GM12801 (cell line): ENCODE results near the gene MDP1.

Experiments used
- TF ChIP-seq, protein P1 (sequence below): IDR thresholded peaks from one replicate; pipeline ENCODE4 v1.5.1; 2011; ENCODE audit warnings: control low read depth; ENCODE audit not compliant: insufficient read length; ENCODE audit errors: extremely low read depth

The MDP1 gene

DNA sequence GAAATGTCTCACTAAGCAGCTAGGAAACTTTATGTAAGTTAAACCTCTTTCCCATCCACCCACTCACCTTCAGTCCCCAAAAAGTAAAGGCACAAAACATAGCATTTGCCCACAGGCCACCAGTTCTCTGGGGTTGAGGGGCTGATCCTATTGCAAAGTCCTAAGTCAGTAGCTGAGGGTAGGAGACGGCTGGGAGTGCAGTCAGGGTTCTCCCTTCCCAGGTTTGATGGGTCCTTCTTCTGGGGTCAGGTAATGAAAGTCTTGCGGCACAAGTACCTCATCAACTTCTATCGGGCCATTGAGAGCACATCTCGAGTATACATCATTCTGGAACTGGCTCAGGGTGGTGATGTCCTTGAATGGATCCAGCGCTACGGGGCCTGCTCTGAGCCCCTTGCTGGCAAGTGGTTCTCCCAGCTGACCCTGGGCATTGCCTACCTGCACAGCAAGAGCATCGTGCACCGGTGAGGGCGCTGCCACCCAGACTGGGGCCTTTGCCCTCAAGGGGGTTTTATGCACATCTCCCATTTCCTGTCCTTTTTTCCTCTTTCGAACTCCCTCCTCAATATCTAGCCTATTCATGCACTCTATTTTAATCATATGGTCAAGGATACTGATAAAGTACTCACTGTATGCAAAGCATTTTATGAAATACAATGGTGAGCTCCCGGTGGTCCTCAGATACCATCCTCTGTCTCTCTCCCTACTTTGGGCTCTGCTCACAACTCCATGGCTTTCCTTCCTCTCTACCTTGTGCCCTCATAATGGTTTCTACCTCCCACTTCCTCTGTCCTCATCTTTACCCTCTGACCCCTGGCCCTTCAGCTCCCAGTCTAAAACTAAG is 9.4 kb downstream of the MDP1 start:
- TF ChIP-seq, protein P1, sequence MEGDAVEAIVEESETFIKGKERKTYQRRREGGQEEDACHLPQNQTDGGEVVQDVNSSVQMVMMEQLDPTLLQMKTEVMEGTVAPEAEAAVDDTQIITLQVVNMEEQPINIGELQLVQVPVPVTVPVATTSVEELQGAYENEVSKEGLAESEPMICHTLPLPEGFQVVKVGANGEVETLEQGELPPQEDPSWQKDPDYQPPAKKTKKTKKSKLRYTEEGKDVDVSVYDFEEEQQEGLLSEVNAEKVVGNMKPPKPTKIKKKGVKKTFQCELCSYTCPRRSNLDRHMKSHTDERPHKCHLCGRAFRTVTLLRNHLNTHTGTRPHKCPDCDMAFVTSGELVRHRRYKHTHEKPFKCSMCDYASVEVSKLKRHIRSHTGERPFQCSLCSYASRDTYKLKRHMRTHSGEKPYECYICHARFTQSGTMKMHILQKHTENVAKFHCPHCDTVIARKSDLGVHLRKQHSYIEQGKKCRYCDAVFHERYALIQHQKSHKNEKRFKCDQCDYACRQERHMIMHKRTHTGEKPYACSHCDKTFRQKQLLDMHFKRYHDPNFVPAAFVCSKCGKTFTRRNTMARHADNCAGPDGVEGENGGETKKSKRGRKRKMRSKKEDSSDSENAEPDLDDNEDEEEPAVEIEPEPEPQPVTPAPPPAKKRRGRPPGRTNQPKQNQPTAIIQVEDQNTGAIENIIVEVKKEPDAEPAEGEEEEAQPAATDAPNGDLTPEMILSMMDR = no peak

DNA sequence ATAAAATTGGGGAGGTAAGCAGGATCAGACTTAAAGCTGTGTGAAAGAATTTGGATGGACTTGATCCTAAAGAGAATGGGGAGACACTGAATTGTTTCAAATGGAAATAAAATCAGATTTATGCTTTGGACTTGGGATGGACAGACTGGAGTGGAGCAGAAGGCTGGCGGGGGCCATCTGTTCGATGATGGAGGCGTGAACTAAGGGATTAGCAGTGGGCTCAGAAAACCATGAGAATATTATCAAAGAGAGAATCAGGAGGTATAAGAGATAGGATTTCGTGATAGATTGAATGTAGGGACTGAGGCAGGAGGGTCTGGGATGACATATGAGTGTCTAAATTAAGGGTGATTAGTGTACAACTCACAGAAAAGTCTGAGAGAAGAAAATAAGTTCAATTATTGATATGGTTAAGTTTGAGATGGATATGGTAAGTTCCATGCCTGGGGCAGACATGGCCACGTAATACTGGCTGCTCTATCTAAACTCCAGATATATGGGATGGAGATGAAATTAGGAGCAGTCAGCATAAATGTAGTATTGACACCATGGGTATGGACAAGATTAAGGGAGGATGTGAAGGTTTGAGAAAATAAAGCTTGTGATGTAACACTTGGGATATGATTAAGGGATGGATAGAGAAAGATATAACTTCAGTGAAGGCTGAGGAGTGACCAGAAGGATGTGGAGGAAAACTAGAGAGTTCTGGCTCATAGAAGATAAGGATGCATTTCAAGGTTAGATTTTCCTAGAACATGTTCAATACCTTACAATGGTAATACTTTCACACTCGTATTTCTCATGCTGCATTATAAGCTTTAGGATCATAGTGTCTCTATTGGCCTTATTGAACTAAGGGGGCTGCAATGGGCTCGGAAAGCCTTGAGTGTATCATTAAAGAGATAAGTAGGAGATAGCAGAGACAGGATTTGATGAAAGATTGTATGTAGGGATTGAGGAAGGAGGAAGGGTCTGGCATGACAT is 11.4 kb downstream of the MDP1 start:
- TF ChIP-seq, protein P1 = no peak

DNA sequence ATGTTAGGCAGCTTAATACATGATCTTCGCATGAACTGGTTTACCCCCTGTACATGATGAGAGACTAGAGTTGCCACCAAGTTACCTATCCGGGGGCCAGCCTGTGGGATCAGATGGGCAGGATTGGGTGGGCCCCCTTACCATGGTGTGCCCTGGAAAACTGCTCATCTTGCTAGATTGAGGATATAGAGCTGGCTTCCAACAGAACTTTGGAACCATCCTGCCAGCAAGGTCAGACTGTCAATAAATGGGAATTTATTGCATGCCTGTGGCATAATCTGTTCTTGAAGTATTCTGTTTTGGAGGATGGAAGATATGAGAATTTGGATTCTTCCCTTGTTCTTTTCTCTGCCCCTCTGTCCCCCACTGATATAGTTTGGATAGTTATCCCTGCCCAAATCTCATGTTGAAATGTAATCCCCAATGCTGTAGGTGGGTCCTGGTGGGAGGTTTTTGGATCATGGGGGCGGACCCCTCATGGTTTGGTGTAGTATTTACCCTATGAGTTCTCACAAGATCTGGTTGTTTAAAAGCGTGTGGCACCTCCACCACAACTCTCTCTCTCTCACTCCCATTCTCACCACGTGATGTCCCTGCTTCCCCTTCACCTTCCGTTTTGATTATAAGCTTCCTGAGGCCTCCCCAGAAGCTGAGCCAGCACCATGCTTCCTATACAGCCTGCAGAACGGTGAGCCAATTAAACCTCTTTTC is 16.9 kb downstream of the MDP1 start:
- TF ChIP-seq, protein P1 = no peak

DNA sequence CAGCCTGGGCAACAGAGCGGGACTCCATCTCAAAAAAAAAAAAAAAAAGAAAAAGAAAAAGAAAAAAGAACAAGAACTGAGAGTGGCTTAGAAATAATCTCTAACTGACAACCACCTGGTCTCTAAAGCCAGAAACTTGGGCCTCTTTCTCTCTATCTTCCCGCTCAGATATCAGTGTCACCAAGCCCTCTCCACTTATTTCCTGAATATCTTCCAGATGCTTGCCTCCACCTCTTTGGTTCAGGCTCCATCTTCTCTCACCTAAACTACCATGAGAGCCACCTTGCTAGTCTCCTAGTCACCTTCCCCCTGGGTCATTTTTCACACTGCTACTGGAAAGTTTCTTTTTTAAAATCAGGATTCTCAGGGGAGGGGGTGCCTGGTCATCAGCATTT is 18.8 kb downstream of the MDP1 start:
- TF ChIP-seq, protein P1 = no peak

DNA sequence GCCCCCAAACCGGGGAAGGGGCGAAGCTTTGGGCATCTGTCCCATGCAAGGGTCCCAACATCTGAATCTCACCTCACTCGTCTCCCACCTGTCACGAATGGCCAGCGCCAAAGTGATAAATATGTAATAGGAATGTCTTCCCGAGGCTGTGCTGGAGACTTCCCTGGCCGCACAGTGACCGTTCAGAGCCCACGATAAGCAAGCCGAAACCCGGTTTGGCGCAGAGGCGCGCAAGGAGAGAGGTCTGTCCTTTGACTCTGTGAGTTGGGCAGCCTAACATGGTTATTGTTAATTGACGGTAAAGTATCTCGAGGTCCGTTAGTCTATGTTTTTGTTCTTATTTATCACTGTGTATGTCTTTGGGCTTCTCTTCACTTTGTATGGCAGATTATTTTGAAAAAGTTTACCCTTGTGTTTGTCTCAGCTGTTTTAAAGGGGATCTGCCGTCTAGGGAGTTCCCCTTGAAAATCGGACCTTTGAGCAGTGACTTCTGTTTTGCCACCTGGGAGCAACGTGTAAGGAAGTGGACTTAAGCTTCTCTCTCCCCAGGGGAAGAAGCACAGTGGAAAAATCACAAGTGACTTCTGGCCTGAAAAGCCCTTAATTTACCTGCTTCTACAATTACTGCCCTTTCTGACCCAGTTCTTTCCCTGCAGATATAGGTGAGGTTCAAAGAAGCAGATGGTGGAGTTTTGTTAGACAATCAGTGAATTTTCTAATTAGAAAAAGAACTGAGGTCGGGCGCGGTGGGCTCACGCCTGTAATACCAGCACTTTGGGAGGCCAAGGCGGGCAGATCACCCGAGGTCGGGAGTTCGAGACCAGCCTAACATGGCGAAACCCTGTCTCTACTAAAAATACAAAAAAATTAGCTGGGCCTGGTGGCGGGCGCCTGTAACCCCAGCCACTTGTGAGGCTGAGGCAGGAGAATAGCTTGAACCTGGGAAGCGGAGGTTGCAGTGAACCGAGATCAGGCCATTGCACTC is 19.5 kb downstream of the MDP1 start:
- TF ChIP-seq, protein P1 = no peak

DNA sequence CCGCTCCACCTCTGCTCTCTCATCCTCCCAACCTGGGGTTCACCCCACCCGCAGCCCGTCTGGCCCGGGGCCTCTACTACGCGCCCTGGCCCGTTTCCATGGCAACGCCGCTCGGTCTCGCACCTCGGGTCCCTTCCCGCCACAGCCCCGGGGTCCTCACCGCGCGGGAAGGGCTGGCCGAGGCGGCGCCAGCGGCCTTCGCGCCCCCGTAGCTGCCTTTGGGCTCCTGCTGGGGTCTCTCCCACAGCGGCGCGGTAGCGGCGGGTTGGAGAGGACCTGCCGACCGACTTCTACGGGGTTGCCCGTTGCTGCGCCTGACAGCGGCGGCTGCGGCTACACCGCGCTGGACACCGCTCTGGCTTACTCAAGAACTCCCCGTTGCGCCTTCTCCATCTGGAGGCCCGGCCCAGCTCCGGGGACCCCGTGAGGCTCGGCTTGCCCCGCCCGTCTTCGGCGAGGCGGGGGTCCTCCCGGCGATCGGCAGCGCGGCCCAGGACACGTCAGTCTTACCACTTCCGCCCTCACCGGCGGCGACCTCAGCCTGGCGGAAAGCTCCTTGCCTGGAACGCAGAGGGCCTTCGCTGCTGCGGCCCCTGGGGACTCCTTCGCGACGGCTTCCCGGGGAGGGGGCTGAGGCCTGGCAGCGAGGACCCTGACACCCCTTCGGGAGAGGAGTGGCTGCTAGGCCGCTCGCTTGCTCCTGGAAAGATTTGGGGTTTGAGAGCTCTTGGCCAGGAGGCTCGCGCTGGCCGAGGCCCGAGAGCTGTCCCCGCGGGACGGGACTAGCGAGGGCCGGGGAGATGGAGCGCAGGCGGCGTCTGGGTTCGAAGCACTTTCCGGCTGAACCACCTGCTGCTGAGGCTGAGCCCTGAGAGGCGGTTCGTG is 20.4 kb downstream of the MDP1 start, which contains the start of gene TM9SF1:
TM9SF1 (minus strand) TSS at position 256 of the 885 bp plus-strand sequence. CDS start 422 bp downstream, outside the sequence.
- TF ChIP-seq, protein P1 = no peak
